H1 (cell line): Measurements from ENCODE around the gene SLC51B. TPM values are rescaled to one million over a fixed set of nuclear protein-coding genes. Genes with fewer than 3 reads are reported as not detected.

Source experiments
- CTCF ChIA-PET: fragments of 300-600 bp; sonication (Branson Sonifier 250); formaldehyde crosslinking; loops from one replicate; lab custom pipeline; 2021; ENCODE audit not compliant: partially characterized antibody; lab: Charles Lee
- POLR2A ChIA-PET: fragments of 300-600 bp; sonication (Branson Sonifier 250); formaldehyde crosslinking; loops from one replicate; lab custom pipeline; 2021; ENCODE audit warnings: inconsistent platforms; ENCODE audit not compliant: partially characterized antibody; lab: Charles Lee
- DNase-seq, 2 experiments: peaks; one replicate each; pipeline versions ENCODE4 v3.0.0 to v3.0.0-alpha.2; 2010 to 2022; ENCODE audit warnings: low spot score in 2 of 2, low read depth in 1 of 2, mixed read lengths in 1 of 2
- FAIRE-seq: peaks from 2 replicates; lab custom pipeline; 2011; peaks lifted over from hg19 to GRCh38; lab: Jason Lieb, UNC
- H2AFZ ChIP-seq: 2 replicates; pipeline ENCODE4 v1.8.1; 2012; ENCODE audit warnings: low read length, inconsistent platforms
- H2AK5ac ChIP-seq: 2 replicates; pipeline ENCODE4 v1.6.1; 2013; ENCODE audit warnings: low read depth, low read length
- H2BK120ac ChIP-seq: replicated peaks from 2 replicates; pipeline ENCODE3; 2013; ENCODE audit warnings: low read depth, low read length, inconsistent platforms
- H2BK12ac ChIP-seq: 2 replicates; pipeline ENCODE4 v1.6.1; 2013; ENCODE audit warnings: low read depth, low read length
- H2BK15ac ChIP-seq: 2 replicates; pipeline ENCODE4 v1.6.1; 2013; ENCODE audit warnings: low read length
- H2BK20ac ChIP-seq: 2 replicates; pipeline ENCODE4 v1.6.1; 2013; ENCODE audit warnings: low read length
- H2BK5ac ChIP-seq: 2 replicates; pipeline ENCODE4 v1.6.1; 2013; ENCODE audit warnings: low read depth, low read length
- H3K14ac ChIP-seq: 2 replicates; pipeline ENCODE4 v1.6.1; 2013; ENCODE audit warnings: inconsistent platforms; ENCODE audit not compliant: insufficient read length
- H3K18ac ChIP-seq: 2 replicates; pipeline ENCODE4 v1.6.1; 2013; ENCODE audit warnings: low read length; ENCODE audit errors: extremely low read depth
- H3K23ac ChIP-seq: 2 replicates; pipeline ENCODE4 v1.6.1; 2013; ENCODE audit warnings: inconsistent platforms; ENCODE audit not compliant: insufficient read length
- H3K23me2 ChIP-seq: 2 replicates; pipeline ENCODE4 v1.6.1; 2013; ENCODE audit warnings: low read depth, low read length
- H3K27ac ChIP-seq: 2 replicates; pipeline ENCODE4 v1.6.1; 2011; ENCODE audit warnings: low read depth, low read length, inconsistent platforms
- H3K27me3 ChIP-seq, 4 experiments: replicated peaks in 1 of 4; 1 replicate in 1 of 4; 2 replicates in 3 of 4; pipeline versions ENCODE4 v1.6.1 to v1.8.1; 2011 to 2013; ENCODE audit warnings: low read length in 3 of 4, mild to moderate bottlenecking in 3 of 4, inconsistent platforms in 2 of 4, mixed read lengths in 2 of 4, moderate library complexity in 1 of 4; ENCODE audit not compliant: control insufficient read depth in 3 of 4, insufficient read depth in 3 of 4; ENCODE audit errors: extremely low read depth in 1 of 4
- H3K36me3 ChIP-seq, 4 experiments: 2 replicates each; pipeline versions ENCODE4 v1.6.1 to v1.8.1; 2011 to 2013; ENCODE audit warnings: mild to moderate bottlenecking in 4 of 4, low read length in 3 of 4, moderate library complexity in 2 of 4, control low read depth in 1 of 4, inconsistent platforms in 1 of 4; ENCODE audit not compliant: insufficient read depth in 4 of 4, control insufficient read depth in 2 of 4
- H3K4ac ChIP-seq: replicated peaks from 2 replicates; pipeline ENCODE3; 2013; ENCODE audit warnings: low read length, low read depth, mixed read lengths, inconsistent platforms; ENCODE audit not compliant: insufficient read length
- H3K4me1 ChIP-seq, 4 experiments: replicated peaks in 1 of 4; 1 replicate in 1 of 4; 2 replicates in 3 of 4; pipeline versions ENCODE4 v1.6.1 to v1.8.1; 2011 to 2013; ENCODE audit warnings: low read length in 3 of 4, inconsistent platforms in 2 of 4, mixed read lengths in 1 of 4; ENCODE audit not compliant: insufficient read depth in 4 of 4, control insufficient read depth in 3 of 4
- H3K4me2 ChIP-seq, 2 experiments: 2 replicates each; pipeline versions ENCODE4 v1.6.1 to v1.8.1; 2011 to 2013; ENCODE audit warnings: low read depth in 2 of 2, low read length in 2 of 2, control low read depth in 1 of 2, inconsistent platforms in 1 of 2, mild to moderate bottlenecking in 1 of 2; ENCODE audit not compliant: insufficient read depth in 1 of 2
- H3K4me3 ChIP-seq, 4 experiments: fragments of 200-600, 300-600 bp in 1 of 4; sonication (generic), shearing (Covaris generic), sonication (Bioruptor Twin) in 1 of 4; 2 replicates each; pipeline versions ENCODE4 v1.5.1 to v1.8.1; 2011 to 2016; ENCODE audit warnings: low read length in 4 of 4, low read depth in 3 of 4, control low read depth in 2 of 4, inconsistent platforms in 2 of 4, mild to moderate bottlenecking in 2 of 4, mixed read lengths in 1 of 4, moderate library complexity in 1 of 4; ENCODE audit not compliant: insufficient read depth in 2 of 4; ENCODE audit errors: extremely low read depth in 1 of 4
- H3K56ac ChIP-seq: replicated peaks from 2 replicates; pipeline ENCODE3; 2013; ENCODE audit warnings: low read depth, mild to moderate bottlenecking, mixed read lengths, low read length, inconsistent platforms; ENCODE audit not compliant: insufficient read length
- H3K79me1 ChIP-seq: 2 replicates; pipeline ENCODE4 v1.6.1; 2013; ENCODE audit warnings: low read depth, low read length, control low read depth
- H3K79me2 ChIP-seq, 2 experiments: 2 replicates each; pipeline versions ENCODE4 v1.6.1 to v1.8.1; 2012 to 2013; ENCODE audit warnings: low read length in 2 of 2, mild to moderate bottlenecking in 2 of 2, inconsistent platforms in 1 of 2; ENCODE audit not compliant: insufficient read depth in 2 of 2, control insufficient read depth in 1 of 2
- H3K9ac ChIP-seq, 4 experiments: replicated peaks in 1 of 4; 1 replicate in 1 of 4; 2 replicates in 3 of 4; pipeline versions ENCODE4 v1.6.1 to v1.8.1; 2011 to 2013; ENCODE audit warnings: low read depth in 3 of 4, low read length in 3 of 4, control low read depth in 2 of 4, mild to moderate bottlenecking in 2 of 4, moderate library complexity in 2 of 4, inconsistent platforms in 1 of 4; ENCODE audit errors: extremely low read depth in 1 of 4
- H3K9me3 ChIP-seq, 2 experiments: 2 replicates each; pipeline versions ENCODE4 v1.6.1 to v1.8.1; 2012 to 2013; ENCODE audit warnings: mild to moderate bottlenecking in 2 of 2, moderate library complexity in 2 of 2, control low read depth in 1 of 2, inconsistent platforms in 1 of 2, low read depth in 1 of 2, low read length in 1 of 2, mixed read lengths in 1 of 2; ENCODE audit not compliant: insufficient read depth in 2 of 2
- H4K20me1 ChIP-seq, 2 experiments: replicated peaks in 1 of 2; 2 replicates each; pipeline versions ENCODE3 to v1.8.1; 2011 to 2013; ENCODE audit warnings: inconsistent platforms in 2 of 2, low read length in 2 of 2, mild to moderate bottlenecking in 1 of 2; ENCODE audit not compliant: insufficient read depth in 2 of 2, control insufficient read depth in 1 of 2
- H4K5ac ChIP-seq: 2 replicates; pipeline ENCODE4 v1.6.1; 2013; ENCODE audit warnings: low read length, low read depth, mixed read lengths, inconsistent platforms; ENCODE audit not compliant: insufficient read length
- H4K8ac ChIP-seq: 2 replicates; pipeline ENCODE4 v1.8.0; 2013; ENCODE audit warnings: mild to moderate bottlenecking, moderate library complexity, low read length, inconsistent platforms; ENCODE audit not compliant: insufficient read depth; ENCODE audit errors: extremely low read depth
- H4K91ac ChIP-seq: replicated peaks from 2 replicates; pipeline ENCODE3; 2013; ENCODE audit warnings: low read length, mixed read lengths, inconsistent platforms; ENCODE audit not compliant: insufficient read length
- ATF2 ChIP-seq: IDR thresholded peaks from 2 replicates; pipeline ENCODE4 v1.6.1; 2012; ENCODE audit warnings: low read length, inconsistent platforms
- ATF3 ChIP-seq: IDR thresholded peaks from 2 replicates; pipeline ENCODE4 v1.6.1; 2011; ENCODE audit warnings: low read depth, mild to moderate bottlenecking, low read length; ENCODE audit not compliant: insufficient read depth
- CBX5 ChIP-seq: fragments of 300-800, 300-1000 bp; sonication (generic); IDR thresholded peaks from 2 replicates; pipeline ENCODE4 v1.7.1; 2016; ENCODE audit warnings: antibody characterized with exemption, low read length, low read depth
- CBX8 ChIP-seq: fragments of 300-800, 300-1000 bp; sonication (generic); IDR thresholded peaks from 2 replicates; pipeline ENCODE4 v1.7.1; 2016; ENCODE audit warnings: low read depth, low read length, borderline replicate concordance
- GABPA ChIP-seq: IDR thresholded peaks from 2 replicates; pipeline ENCODE4 v1.6.1; 2011; ENCODE audit warnings: mild to moderate bottlenecking, low read length, moderate library complexity, borderline replicate concordance; ENCODE audit not compliant: insufficient read depth
- RBBP5 ChIP-seq: IDR thresholded peaks from 2 replicates; pipeline ENCODE4 v1.7.1; 2012; ENCODE audit warnings: low read depth, mild to moderate bottlenecking, inconsistent platforms, low read length, moderate library complexity, borderline replicate concordance
- RFX5 ChIP-seq: IDR thresholded peaks from 2 replicates; pipeline ENCODE4 v1.6.1; 2011; ENCODE audit warnings: low read depth, low read length, improper control_type of control experiment, borderline replicate concordance
- SAP30 ChIP-seq: fragments of 300-600 bp; sonication (generic); IDR thresholded peaks from 2 replicates; pipeline ENCODE4 v1.7.1; 2012; ENCODE audit warnings: low read length, moderate library complexity, mild to moderate bottlenecking, inconsistent platforms; ENCODE audit not compliant: insufficient read depth, insufficient replicate concordance
- SP1 ChIP-seq: IDR thresholded peaks from 2 replicates; pipeline ENCODE4 v1.6.1; 2011; ENCODE audit warnings: low read depth, low read length
- SP2 ChIP-seq: IDR thresholded peaks from 2 replicates; pipeline ENCODE4 v1.6.1; 2012; ENCODE audit warnings: mild to moderate bottlenecking, low read length, inconsistent platforms
- WGBS, 2 experiments: shearing (Covaris generic) in 1 of 2; methylation state at CpG; one replicate each; pipeline versions ENCODE4 v1.1.6 to v1.1.7; 2013 to 2015; ENCODE audit warnings: low lambda C conversion rate in 2 of 2, mixed read lengths in 2 of 2, inconsistent platforms in 1 of 2, low coverage in 1 of 2, missing lambda C conversion rate in 1 of 2; ENCODE audit not compliant: insufficient replicate concordance in 2 of 2, insufficient coverage in 1 of 2, insufficient read length in 1 of 2; ENCODE audit errors: extremely low coverage in 1 of 2, missing lambda C conversion rate in 1 of 2; 5-methylcytosine and 5-hydroxymethylcytosine counted together
- polyA plus RNA-seq, 7 experiments: library from polyadenylated mRNA; depleted of rRNA in 3 of 7; stranded (reverse) in 5 of 7; unstranded in 2 of 7; fragments of >200 nt in 5 of 7; fragments of 200-250 nt in 2 of 7; gene quantifications; 1 replicate in 5 of 7; 2 replicates in 1 of 7; 4 replicates in 1 of 7; pipeline versions ENCODE4 v1.2.1 to v1.2.3, GENCODE V29; 2011 to 2013; ENCODE audit warnings: missing spikeins in 2 of 7, mixed read lengths in 2 of 7
- total RNA-seq: library from RNA; stranded (reverse); fragmentation: NEBNext Ultra II Directional; extraction: Animal tissue kit (Norgen Biotek cat#: 25700); gene quantifications from 2 replicates; pipeline ENCODE4 v1.2.1, GENCODE V29; 2021

The SLC51B gene
- total and polyA plus RNA-seq, 2 of the 8 experiments (the other 6 are each of a cell fraction or from before 2014, with no cell fraction given) = not detected

GRCh38 chr15:65095011-65095746 lies 50.0 kb downstream of the SLC51B start:
- no peak overlapping the region for H3K9ac ChIP-seq
- no peak overlapping the region for H4K91ac ChIP-seq
- ChIA-PET CTCF (interaction anchor here (0.6 to 4.0 kb wide), 13 partner anchors 10 to 61 kb away, joined by 3 to 45 read pairs (median 5); partner anchors contain the start of genes KBTBD13 and RASL12), POLR2A (interaction anchor here (3.4 kb wide), 1 partner anchor 10 kb away, joined by 16 read pairs; no protein-coding TSS in a partner anchor)
- no peaks in the 10 kb centered on the region for H3K9me3 ChIP-seq
- no peak overlapping the region for H3K56ac ChIP-seq
- H3K23me2 ChIP-seq = no peaks in the 10 kb centered on the region
- no peak overlapping the region for H3K23ac ChIP-seq
- no peak overlapping the region for H2BK20ac ChIP-seq
- H3K79me1 ChIP-seq = no peaks in the 10 kb centered on the region
- H3K79me2 ChIP-seq = no peaks in the 10 kb centered on the region
- no peak overlapping the region for H4K8ac ChIP-seq
- H3K4me2 ChIP-seq = no peak overlapping the region
- H3K4me1 ChIP-seq = peaks cover 0 to 3% (median 0%) of the 10 kb centered on the region in 4 experiments; a peak in 1 of 7 replicates
- H3K18ac ChIP-seq = no peak overlapping the region
- DNase-seq = no peak
- no peak overlapping the region for H4K5ac ChIP-seq
- no peak overlapping the region for H3K4me3 ChIP-seq
- no peak overlapping the region for H2AFZ ChIP-seq
- H2BK5ac ChIP-seq = no peak overlapping the region; the same call in 1 of the 2 replicates
- no peak overlapping the region for H3K4ac ChIP-seq
- H3K27me3 ChIP-seq = no peaks in the 10 kb centered on the region
- FAIRE-seq = no peak
- no peak overlapping the region for H2BK120ac ChIP-seq
- peak overlapping the region; percentile 21; the same call in 1 of the 2 replicates for H2BK12ac ChIP-seq
- H3K36me3 ChIP-seq = no peaks in the 10 kb centered on the region
- H4K20me1 ChIP-seq = no peaks in the 10 kb centered on the region
- H2BK15ac ChIP-seq = no peak overlapping the region
- H3K27ac ChIP-seq = no peak overlapping the region
- no peak overlapping the region for H3K14ac ChIP-seq
- H2AK5ac ChIP-seq = no peak overlapping the region
- 82% methylated on average over 5 of the region's 5 CpGs; no CpG with 5 or more reads in 1 of the 2 experiments for WGBS, 2 experiments
- TF ChIP-seq SP1 (no peak), CBX5 (no peak), GABPA (no peak), RBBP5 (no peak), SP2 (no peak), RFX5 (no peak), ATF3 (no peak), CBX8 (no peak), SAP30 (no peak), ATF2 (no peak)
